Glutamatergic neuron (in vitro differentiated cells): ENCODE data around the gene ZNF207. TPM values are rescaled to one million over a fixed set of nuclear protein-coding genes. Genes with fewer than 3 reads are reported as not detected.
"Not testable (repeated sequence)": the region's sequence is repeated elsewhere in the genome, so short reads cannot be mapped to it uniquely, and the experiment has no call there.

Experiments
- DNase-seq: peaks from one replicate; pipeline ENCODE4 v3.0.0; 2022
- H3K27ac Mint-ChIP-seq: one replicate; pipeline ENCODE4 v1.8.0; 2020; ENCODE audit warnings: mild to moderate bottlenecking, mixed read lengths, inconsistent platforms; ENCODE audit not compliant: unreplicated experiment
- H3K27me3 Mint-ChIP-seq: one replicate; pipeline ENCODE4 v1.8.0; 2020; ENCODE audit warnings: mild to moderate bottlenecking, moderate library complexity, mixed read lengths, inconsistent platforms; ENCODE audit not compliant: unreplicated experiment
- H3K36me3 Mint-ChIP-seq: one replicate; pipeline ENCODE4 v1.8.0; 2020; ENCODE audit warnings: mild to moderate bottlenecking, mixed read lengths, inconsistent platforms; ENCODE audit not compliant: unreplicated experiment
- H3K4me1 Mint-ChIP-seq: one replicate; pipeline ENCODE4 v1.8.0; 2020; ENCODE audit warnings: mild to moderate bottlenecking, low read depth, mixed read lengths, inconsistent platforms; ENCODE audit not compliant: unreplicated experiment
- H3K4me3 Mint-ChIP-seq: one replicate; pipeline ENCODE4 v1.8.0; 2020; ENCODE audit warnings: mild to moderate bottlenecking, mixed read lengths, inconsistent platforms; ENCODE audit not compliant: unreplicated experiment
- H3K9me3 Mint-ChIP-seq: one replicate; pipeline ENCODE4 v1.8.0; 2020; ENCODE audit warnings: mild to moderate bottlenecking, moderate library complexity, mixed read lengths, inconsistent platforms; ENCODE audit not compliant: unreplicated experiment
- total RNA-seq: library from RNA; stranded (reverse); fragmentation: NEBNext Ultra II Directional; extraction: Animal tissue kit (Norgen Biotek cat#: 25700); gene quantifications from one replicate; pipeline ENCODE4 v1.2.1, GENCODE V29; 2021; ENCODE audit not compliant: unreplicated experiment
- TF ChIP-seq, protein P1 (sequence below): fragments of 200-600 bp; sonication (generic); IDR thresholded peaks from one replicate; pipeline ENCODE4 v1.5.0; 2021; ENCODE audit not compliant: partially characterized antibody, unreplicated experiment

Gene ZNF207
- total RNA-seq, 1 donor from 2014 or later = 216 TPM

DNA sequence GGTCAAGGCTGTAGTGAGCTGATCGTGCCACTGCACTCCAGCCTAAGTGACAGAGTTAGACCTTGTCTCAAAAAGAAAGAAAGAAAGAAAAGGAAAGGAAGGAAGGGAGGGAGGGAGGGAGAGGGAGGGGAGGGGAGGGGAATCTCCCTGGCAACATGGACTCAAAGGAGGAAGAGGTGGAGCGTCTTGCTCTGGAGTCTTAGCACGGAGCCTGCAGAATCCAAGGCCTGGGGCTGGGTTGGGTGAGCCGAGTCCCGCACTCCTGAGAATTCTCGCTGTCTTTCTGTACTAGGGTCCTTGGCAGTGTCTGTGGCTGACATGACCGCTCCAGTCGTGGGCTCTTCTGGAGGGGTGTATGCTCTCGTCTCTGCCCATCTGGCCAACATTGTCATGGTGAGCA, 44.9 kb upstream of the ZNF207 start:
- Mint-ChIP-seq H3K27ac (no peak overlapping the region), H3K36me3 (no peaks in the 10 kb centered on the region), H3K4me3 (no peak overlapping the region), H3K4me1 (peaks cover 14% of the 10 kb centered on the region), H3K27me3 (peaks cover 3% of the 10 kb centered on the region), H3K9me3 (peaks cover 4% of the 10 kb centered on the region)
- TF ChIP-seq, protein P1, sequence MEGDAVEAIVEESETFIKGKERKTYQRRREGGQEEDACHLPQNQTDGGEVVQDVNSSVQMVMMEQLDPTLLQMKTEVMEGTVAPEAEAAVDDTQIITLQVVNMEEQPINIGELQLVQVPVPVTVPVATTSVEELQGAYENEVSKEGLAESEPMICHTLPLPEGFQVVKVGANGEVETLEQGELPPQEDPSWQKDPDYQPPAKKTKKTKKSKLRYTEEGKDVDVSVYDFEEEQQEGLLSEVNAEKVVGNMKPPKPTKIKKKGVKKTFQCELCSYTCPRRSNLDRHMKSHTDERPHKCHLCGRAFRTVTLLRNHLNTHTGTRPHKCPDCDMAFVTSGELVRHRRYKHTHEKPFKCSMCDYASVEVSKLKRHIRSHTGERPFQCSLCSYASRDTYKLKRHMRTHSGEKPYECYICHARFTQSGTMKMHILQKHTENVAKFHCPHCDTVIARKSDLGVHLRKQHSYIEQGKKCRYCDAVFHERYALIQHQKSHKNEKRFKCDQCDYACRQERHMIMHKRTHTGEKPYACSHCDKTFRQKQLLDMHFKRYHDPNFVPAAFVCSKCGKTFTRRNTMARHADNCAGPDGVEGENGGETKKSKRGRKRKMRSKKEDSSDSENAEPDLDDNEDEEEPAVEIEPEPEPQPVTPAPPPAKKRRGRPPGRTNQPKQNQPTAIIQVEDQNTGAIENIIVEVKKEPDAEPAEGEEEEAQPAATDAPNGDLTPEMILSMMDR = no peak
- no peak for DNase-seq

DNA sequence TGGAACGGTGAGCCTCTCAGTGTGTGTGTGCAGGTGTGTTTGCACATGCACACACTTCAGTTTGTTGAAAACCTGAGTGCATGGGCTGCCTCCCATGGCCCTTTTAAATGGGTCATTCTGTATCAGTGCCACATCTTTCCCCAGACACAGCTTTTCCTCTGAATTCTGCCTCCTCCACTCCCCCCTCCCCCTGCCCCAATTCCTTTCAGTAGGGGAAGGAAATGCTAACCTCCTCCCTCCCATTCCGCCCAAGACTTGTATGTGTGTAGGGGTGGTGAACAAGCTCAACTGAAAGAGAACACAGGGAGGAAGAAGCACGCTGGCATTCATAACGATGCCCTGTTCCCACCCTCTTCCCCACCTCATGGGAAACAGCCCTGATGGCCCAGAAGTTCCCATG, 42.3 kb upstream of the ZNF207 start:
- Mint-ChIP-seq H3K4me1 (peaks cover 23% of the 10 kb centered on the region), H3K27ac (no peak overlapping the region)

DNA sequence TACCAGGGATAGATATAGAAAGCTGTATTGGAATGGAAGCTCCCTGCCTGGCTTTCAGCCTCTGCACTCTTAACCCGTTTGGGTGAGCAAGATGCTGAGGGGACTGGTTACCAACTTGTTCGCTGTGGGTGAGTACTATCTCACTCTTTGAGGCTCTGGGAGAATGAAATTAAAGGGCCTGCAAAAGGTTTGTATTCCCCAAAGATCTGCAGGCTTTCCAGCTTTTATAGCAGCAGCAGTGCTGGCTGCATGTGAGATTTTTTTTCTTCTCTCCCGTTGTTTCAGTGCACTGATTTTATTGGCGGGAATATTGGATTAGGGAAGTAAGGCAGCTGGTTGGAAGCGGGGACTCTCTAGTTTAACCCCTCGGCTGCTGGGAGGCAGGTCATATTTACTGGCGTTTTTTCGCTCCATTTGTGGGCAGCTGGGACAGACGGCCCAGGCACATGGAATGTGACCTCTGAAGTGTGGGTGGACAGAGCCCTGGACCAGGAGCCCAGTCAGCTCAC, 38.9 kb upstream of the ZNF207 start:
- peak overlapping the region; percentile 76 for H3K27ac Mint-ChIP-seq
- H3K27me3 Mint-ChIP-seq = peaks cover 12% of the 10 kb centered on the region
- H3K4me1 Mint-ChIP-seq = peaks cover 16% of the 10 kb centered on the region
- TF ChIP-seq, protein P1 = no peak
- peaks cover 2% of the 10 kb centered on the region for H3K9me3 Mint-ChIP-seq
- H3K36me3 Mint-ChIP-seq = peaks cover 5% of the 10 kb centered on the region
- peak; percentile 43 for DNase-seq
- peak overlapping the region; percentile 25 for H3K4me3 Mint-ChIP-seq

More for the DNA sequence above, 42.3 kb upstream of the ZNF207 start:
- no peak for DNase-seq
- peaks cover 2% of the 10 kb centered on the region for H3K9me3 Mint-ChIP-seq
- no peak overlapping the region for H3K4me3 Mint-ChIP-seq
- H3K36me3 Mint-ChIP-seq = no peaks in the 10 kb centered on the region
- H3K27me3 Mint-ChIP-seq = peaks cover 7% of the 10 kb centered on the region
- TF ChIP-seq, protein P1 = no peak

DNA sequence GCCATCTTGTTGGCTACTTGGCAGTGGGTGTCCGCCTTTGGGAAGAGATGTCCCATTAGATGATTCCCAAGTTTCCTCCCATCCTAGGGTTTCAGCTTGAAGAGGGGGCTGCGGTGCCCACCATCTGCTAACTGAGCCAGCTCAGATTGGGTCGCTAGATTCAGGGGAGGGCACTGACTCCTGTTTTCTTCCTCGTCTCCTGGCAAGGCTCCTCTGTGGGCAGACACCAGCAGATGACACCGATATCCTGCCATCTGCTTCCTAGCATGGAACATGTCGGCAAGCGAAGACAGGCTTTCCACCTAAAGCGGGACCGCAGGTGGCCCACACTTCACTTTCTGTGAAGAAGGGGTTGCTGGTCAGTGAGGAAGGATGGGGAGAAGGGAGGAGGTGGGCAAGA, 35.3 kb upstream of the ZNF207 start:
- TF ChIP-seq, protein P1 = no peak
- Mint-ChIP-seq H3K4me1 (peaks cover 16% of the 10 kb centered on the region), H3K36me3 (peaks cover 11% of the 10 kb centered on the region), H3K27ac (no peak overlapping the region), H3K27me3 (peaks cover 18% of the 10 kb centered on the region), H3K4me3 (no peak overlapping the region), H3K9me3 (peaks cover 7% of the 10 kb centered on the region)
- DNase-seq = no peak

DNA sequence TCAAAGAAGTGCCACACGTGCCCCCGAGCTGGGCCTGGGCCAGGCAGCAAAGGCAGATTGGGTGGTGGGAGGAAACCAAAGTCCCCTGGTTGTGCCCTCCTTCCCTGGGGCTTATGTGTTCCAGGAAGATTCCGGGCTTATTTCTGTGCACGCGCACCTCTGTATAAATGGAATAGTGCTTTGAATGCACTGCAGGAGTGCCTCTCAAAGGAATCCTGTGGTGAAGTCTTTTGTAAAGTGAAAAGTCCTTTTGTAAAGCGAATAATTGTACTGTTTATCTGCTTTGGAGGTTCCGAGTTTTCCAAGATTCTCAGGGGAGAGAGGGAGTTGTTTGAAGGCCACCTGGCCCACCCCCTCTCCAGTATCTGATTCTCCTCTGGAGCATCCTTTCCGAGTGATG, 34.8 kb upstream of the ZNF207 start:
- H3K27ac Mint-ChIP-seq = no peak overlapping the region
- TF ChIP-seq, protein P1 = no peak

DNA sequence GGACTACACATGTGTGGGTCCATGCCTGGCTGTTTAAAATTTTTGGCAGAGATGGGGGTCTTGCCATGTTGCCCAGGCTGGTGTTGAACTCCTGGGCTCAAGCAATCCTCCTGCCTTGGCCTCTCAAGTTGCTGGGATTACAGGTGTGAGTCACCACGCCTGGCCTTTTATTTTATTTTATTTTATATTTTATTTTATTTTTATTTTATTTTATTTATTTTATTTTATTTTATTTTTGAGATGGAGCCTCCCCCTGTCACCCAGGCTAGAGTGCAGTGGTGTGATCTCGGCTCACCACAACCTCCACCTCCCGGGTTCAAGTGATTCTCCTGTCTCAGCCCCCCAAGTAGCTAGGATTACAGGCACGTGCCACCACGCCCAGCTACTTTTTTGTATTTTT, 33.3 kb upstream of the ZNF207 start:
- H3K4me3 Mint-ChIP-seq, DNase-seq, H3K4me1 Mint-ChIP-seq, H3K27ac Mint-ChIP-seq, H3K9me3 Mint-ChIP-seq: not testable (repeated sequence)
- peaks cover 11% of the 10 kb centered on the region for H3K36me3 Mint-ChIP-seq
- H3K27me3 Mint-ChIP-seq = peaks cover 14% of the 10 kb centered on the region

More for the DNA sequence above, 34.8 kb upstream of the ZNF207 start:
- Mint-ChIP-seq H3K36me3 (peaks cover 11% of the 10 kb centered on the region), H3K27me3 (peaks cover 15% of the 10 kb centered on the region), H3K4me3 (no peak overlapping the region), H3K9me3 (peaks cover 8% of the 10 kb centered on the region), H3K4me1 (peaks cover 16% of the 10 kb centered on the region)
- DNase-seq = no peak
